Transverse colon (tissue), 4 donors: Measurements from ENCODE around the gene DDX3X. TPM values are rescaled to one million over a fixed set of nuclear protein-coding genes. Genes with fewer than 3 reads are reported as not detected.

Source experiments
- DNase-seq: peaks from one replicate; pipeline ENCODE4 v3.0.0-alpha.2; 2019
- H3K27ac ChIP-seq, 4 donors: fragments of 200-600 bp; sonication (generic); 2 replicates each; pipeline ENCODE4 v1.5.1; 2016 to 2018; ENCODE audit warnings: inconsistent platforms in 4 of 4
- H3K27me3 ChIP-seq: fragments of 200-600 bp; sonication (generic); 2 replicates; pipeline ENCODE4 v1.5.1; 2017; ENCODE audit warnings: inconsistent platforms
- H3K36me3 ChIP-seq, 4 donors: fragments of 200-600 bp; sonication (generic); 2 replicates each; pipeline ENCODE4 v1.5.1; 2017 to 2019; ENCODE audit warnings: inconsistent platforms in 4 of 4
- H3K4me1 ChIP-seq, 4 donors: fragments of 200-600 bp; sonication (generic); 2 replicates each; pipeline ENCODE4 v1.5.1; 2017 to 2020; ENCODE audit warnings: inconsistent platforms in 4 of 4
- H3K4me3 ChIP-seq, 4 donors: fragments of 200-600 bp; sonication (generic); 1 replicate in 1 of 4; 2 replicates in 3 of 4; pipeline versions ENCODE4 v1.5.1 to v1.6.1; 2017 to 2019; ENCODE audit warnings: inconsistent platforms in 4 of 4
- H3K9me3 ChIP-seq, 2 donors: fragments of 200-600 bp; sonication (generic); 2 replicates each; pipeline ENCODE4 v1.5.1; 2017 to 2019; ENCODE audit warnings: inconsistent platforms in 2 of 2
- EP300 ChIP-seq: sonication (generic); formaldehyde crosslinking; IDR thresholded peaks from one replicate; pipeline ENCODE4 v1.6.1; 2017; ENCODE audit warnings: antibody characterized with exemption, low read depth
- POLR2A ChIP-seq: fragments of 450-650 bp; IDR thresholded peaks from one replicate; pipeline ENCODE4 v1.6.1; 2016; ENCODE audit warnings: antibody characterized with exemption, mild to moderate bottlenecking, moderate library complexity
- POLR2AphosphoS5 ChIP-seq, 3 donors: sonication (generic); formaldehyde crosslinking; IDR thresholded peaks; one replicate each; pipeline ENCODE4 v1.6.1; 2016; ENCODE audit warnings: antibody characterized with exemption in 3 of 3
- WGBS, 2 donors: methylation state at CpG; one replicate each; pipeline ENCODE4 v1.1.5; 2018; ENCODE audit warnings: low coverage in 1 of 2; 5-methylcytosine and 5-hydroxymethylcytosine counted together
- in situ Hi-C, 4 donors: fragments of 200-750 bp; cut with MboI; loops; one replicate each; pipeline versions ENCODE4 v1.15.0 to v1.15.1; 2017; ENCODE audit warnings: low sequenced_read_pairs in 3 of 4, low pct_ligation_motif_present in 1 of 4, low pct_unique_long_range_greater_than_20kb in 1 of 4
- intact Hi-C: fragments of 100-400 bp; cut with DNase I; formaldehyde crosslinking; loops from one replicate; pipeline ENCODE4 v1.15.1; 2023; ENCODE audit warnings: low total_unique reads
- total RNA-seq, 4 donors: library from RNA; depleted of rRNA; stranded (reverse); fragments of >200 nt; gene quantifications; one replicate each; pipeline ENCODE4 v1.1.0, GENCODE V29; 2016
- TF ChIP-seq, protein P1 (sequence below), 5 experiments: fragments of 200-600 bp in 3 of 5; fragments of 450-650 bp in 2 of 5; sonication (generic) in 3 of 5; IDR thresholded peaks; 1 replicate in 2 of 5; 2 replicates in 3 of 5; pipeline ENCODE4 v1.5.1; 2016 to 2017; ENCODE audit warnings: antibody characterized with exemption in 5 of 5, inconsistent platforms in 3 of 5, mild to moderate bottlenecking in 2 of 5, moderate library complexity in 1 of 5

Gene DDX3X
- total RNA-seq, 4 donors from 2014 or later, result 133 to 242 (median 165) TPM

DNA sequence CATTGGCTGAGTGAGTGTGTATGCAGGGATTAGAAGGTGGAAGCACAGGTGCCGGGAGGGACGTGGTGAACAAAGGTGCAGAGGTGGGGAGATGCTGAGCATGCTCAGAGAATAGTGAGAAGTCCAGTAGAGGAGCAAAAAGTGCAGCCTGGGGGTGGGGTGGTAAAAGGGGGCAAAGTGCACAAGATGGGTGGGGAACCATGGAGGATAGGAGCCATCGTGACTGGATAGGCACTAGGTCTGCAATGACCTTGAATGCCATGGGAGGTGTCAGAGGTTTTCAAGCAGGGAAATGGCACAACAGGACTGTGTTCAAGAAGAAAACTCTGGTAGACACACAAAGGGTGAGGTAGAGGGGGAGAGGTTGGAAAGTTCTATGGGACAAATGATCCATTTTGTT lies 6.6 kb upstream of the DDX3X start:
- H3K27me3 ChIP-seq, result no peaks in the 10 kb centered on the region
- no peak overlapping the region for H3K4me3 ChIP-seq
- DNase-seq, result no peak
- H3K9me3 ChIP-seq, result no peaks in the 10 kb centered on the region
- in situ Hi-C loops (no loop called here), intact Hi-C loops (no loop called here)
- TF ChIP-seq POLR2AphosphoS5 (IDR thresholded peaks at IDR 0.05) (no peak), POLR2A (no peak), EP300 (no peak)
- TF ChIP-seq, protein P1, sequence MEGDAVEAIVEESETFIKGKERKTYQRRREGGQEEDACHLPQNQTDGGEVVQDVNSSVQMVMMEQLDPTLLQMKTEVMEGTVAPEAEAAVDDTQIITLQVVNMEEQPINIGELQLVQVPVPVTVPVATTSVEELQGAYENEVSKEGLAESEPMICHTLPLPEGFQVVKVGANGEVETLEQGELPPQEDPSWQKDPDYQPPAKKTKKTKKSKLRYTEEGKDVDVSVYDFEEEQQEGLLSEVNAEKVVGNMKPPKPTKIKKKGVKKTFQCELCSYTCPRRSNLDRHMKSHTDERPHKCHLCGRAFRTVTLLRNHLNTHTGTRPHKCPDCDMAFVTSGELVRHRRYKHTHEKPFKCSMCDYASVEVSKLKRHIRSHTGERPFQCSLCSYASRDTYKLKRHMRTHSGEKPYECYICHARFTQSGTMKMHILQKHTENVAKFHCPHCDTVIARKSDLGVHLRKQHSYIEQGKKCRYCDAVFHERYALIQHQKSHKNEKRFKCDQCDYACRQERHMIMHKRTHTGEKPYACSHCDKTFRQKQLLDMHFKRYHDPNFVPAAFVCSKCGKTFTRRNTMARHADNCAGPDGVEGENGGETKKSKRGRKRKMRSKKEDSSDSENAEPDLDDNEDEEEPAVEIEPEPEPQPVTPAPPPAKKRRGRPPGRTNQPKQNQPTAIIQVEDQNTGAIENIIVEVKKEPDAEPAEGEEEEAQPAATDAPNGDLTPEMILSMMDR (IDR thresholded peaks at IDR 0.05), result no peak
- H3K4me1 ChIP-seq, result peaks cover 0 to 5% (median 0%) of the 10 kb centered on the region in 4 donors
- 83% methylated on average over 3 of the region's 3 CpGs; no CpG with 5 or more reads in 1 of the 2 donors for WGBS, 2 donors
- H3K36me3 ChIP-seq, result no peaks in the 10 kb centered on the region
- no peak overlapping the region for H3K27ac ChIP-seq

DNA sequence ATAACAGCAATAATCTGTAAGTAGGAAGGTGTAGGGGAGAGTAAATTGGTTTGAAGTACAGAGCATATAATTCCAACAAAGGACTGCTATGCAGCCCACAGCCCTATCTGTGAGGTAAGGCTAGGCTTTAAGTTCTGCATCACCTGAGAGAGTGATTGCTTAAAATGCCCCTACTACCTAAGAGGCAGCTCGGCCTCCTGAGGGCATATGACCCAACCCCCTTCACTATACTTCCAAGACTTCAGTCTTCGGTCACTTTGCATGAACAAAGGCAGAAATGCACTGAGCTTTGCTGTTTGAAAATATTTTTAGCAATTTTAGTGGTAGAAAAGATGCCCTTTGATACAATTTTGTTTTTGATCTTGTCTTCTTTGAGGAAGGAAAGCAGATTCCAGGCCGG lies 4.9 kb upstream of the DDX3X start:
- TF ChIP-seq POLR2AphosphoS5 (IDR thresholded peaks at IDR 0.05), result no peak
- TF ChIP-seq, protein P1 (IDR thresholded peaks at IDR 0.05), result no peak
- TF ChIP-seq EP300, result no peak
- no peak for TF ChIP-seq POLR2A
- 87% methylated on average over 3 of the region's 3 CpGs; no CpG with 5 or more reads in 1 of the 2 donors for WGBS, 2 donors
- Histone ChIP-seq H3K9me3 (no peaks in the 10 kb centered on the region), H3K4me3 (no peak overlapping the region), H3K27ac (no peak overlapping the region), H3K36me3 (no peaks in the 10 kb centered on the region), H3K4me1 (peaks cover 0 to 5% (median 0%) of the 10 kb centered on the region in 4 donors), H3K27me3 (no peaks in the 10 kb centered on the region)
- in situ Hi-C loops, result no loop called here
- no peak for DNase-seq
- intact Hi-C loops, result no loop called here

DNA sequence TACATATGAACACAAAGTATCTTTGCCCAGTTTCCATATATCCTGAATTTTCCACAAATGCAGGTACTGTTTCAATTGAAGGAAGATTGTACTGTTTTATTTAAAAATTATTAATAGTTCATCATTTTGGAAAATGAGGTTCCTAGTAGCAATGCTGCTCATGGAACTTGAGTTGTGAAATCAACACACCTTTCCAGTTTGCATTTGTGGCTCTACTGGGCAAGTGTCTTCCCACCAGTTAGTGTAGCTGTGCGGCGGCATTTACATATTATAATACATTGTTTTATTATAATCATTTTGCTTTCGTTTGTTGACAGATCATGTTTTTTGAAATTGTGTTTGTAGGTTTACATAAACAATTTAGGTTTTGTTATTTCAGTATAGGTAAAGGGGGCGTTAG lies 2.0 kb upstream of the DDX3X start:
- Histone ChIP-seq H3K27ac (peak overlapping the region; percentile 99 to 100 (median 100)), H3K27me3 (no peaks in the 10 kb centered on the region), H3K36me3 (no peaks in the 10 kb centered on the region), H3K4me1 (peaks cover 0 to 17% (median 4%) of the 10 kb centered on the region in 4 donors), H3K4me3 (peak overlapping the region in 2 of 4 donors; percentile 14 to 95), H3K9me3 (no peaks in the 10 kb centered on the region)
- intact Hi-C loops, result loop anchor here (5.0 to 10.0 kb wide), 2 partner anchors 57 to 245 kb away; partner anchors contain the start of gene USP9X
- in situ Hi-C loops, result no loop called here
- DNase-seq, result no peak
- TF ChIP-seq POLR2AphosphoS5 (IDR thresholded peaks at IDR 0.05) (no peak), POLR2A (no peak), EP300 (no peak)
- TF ChIP-seq, protein P1 (IDR thresholded peaks at IDR 0.05), result no peak
- 0 to 73% methylated on average over 1 to 4 of the region's 4 CpGs for WGBS, 2 donors

DNA sequence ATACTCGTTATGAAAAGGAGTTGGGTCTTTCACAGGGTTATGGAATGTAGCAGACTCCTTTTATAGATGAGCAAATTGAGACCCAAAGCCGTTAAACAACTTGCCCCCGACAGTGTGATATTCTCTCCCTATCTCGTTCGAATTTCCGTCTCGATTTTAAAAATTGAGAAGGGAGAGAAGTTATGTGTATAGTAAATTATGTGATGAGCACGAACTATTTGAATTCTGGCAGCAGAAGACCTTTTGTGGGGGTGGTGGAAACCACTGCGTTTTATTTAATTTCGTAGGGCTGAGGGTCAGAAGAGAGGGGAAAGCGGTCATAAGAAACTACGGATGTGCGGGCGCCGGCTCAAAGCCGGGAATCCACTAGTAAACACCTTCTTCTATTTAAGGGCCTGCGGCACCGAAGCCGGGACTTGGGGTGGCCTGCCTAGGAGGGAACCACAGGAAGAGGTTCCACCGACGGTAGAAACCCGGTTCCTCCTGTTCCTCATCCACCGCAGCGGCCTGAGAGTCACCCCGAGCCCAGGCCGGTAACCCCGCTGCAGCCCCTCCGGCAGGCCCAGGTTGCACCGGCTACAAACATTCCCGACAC lies 1.5 kb upstream of the DDX3X start:
- WGBS, 2 donors, result 17 to 27% methylated on average over 8 to 28 of the region's 30 CpGs
- DNase-seq, result peak; percentile 55

More for the DNA sequence above, 1.5 kb upstream of the DDX3X start:
- peak overlapping the region; percentile 85 to 98 (median 92) for H3K4me3 ChIP-seq
- intact Hi-C loops, result loop anchor here (5.0 to 10.0 kb wide), 2 partner anchors 58 to 245 kb away; partner anchors contain the start of gene USP9X
- H3K36me3 ChIP-seq, result no peaks in the 10 kb centered on the region
- no peaks in the 10 kb centered on the region for H3K9me3 ChIP-seq
- no peaks in the 10 kb centered on the region for H3K27me3 ChIP-seq
- no peak for TF ChIP-seq EP300
- TF ChIP-seq POLR2A, result no peak
- TF ChIP-seq, protein P1 (IDR thresholded peaks at IDR 0.05), result no peak
- no peak for TF ChIP-seq POLR2AphosphoS5 (IDR thresholded peaks at IDR 0.05)
- peaks cover 0 to 20% (median 4%) of the 10 kb centered on the region in 4 donors for H3K4me1 ChIP-seq
- in situ Hi-C loops, result no loop called here
- peak overlapping the region; percentile 99 to 100 (median 100) for H3K27ac ChIP-seq
